SK-N-SH (cell line): Measurements from ENCODE around the gene RAD51B. TPM values are rescaled to one million over a fixed set of nuclear protein-coding genes. Genes with fewer than 3 reads are reported as not detected.

ENCODE experiments used
- CTCF ChIA-PET: fragments of 300-600, 350-600 bp; formaldehyde crosslinking; extraction: SDS; loops from one replicate; lab custom pipeline; 2021; lab: Yijun Ruan, JAX
- POLR2A ChIA-PET: fragments of 350-600 bp; sonication (Branson Sonifier 250); formaldehyde crosslinking; extraction: SDS; loops from one replicate; lab custom pipeline; 2020; ENCODE audit warnings: antibody characterized with exemption, inconsistent platforms; lab: Yijun Ruan, JAX
- DNase-seq: peaks from one replicate; pipeline ENCODE4 v3.0.0; 2012
- H2AFZ ChIP-seq: fragments of 200-600 bp; sonication (generic); 2 replicates; pipeline ENCODE4 v1.8.1; 2016; ENCODE audit warnings: antibody characterized with exemption, mild to moderate bottlenecking, low read depth
- H3F3A ChIP-seq: fragments of 200-600 bp; sonication (generic); replicated peaks from 2 replicates; pipeline ENCODE3; 2016; ENCODE audit warnings: antibody characterized with exemption, mild to moderate bottlenecking; ENCODE audit not compliant: insufficient read depth
- H3K27ac ChIP-seq, 2 experiments: fragments of 200-500 bp in 1 of 2; fragments of 200-600 bp in 1 of 2; sonication (Bioruptor generic) in 1 of 2; sonication (generic), shearing (Covaris generic) in 1 of 2; 2 replicates each; pipeline versions ENCODE4 v1.5.1 to v1.6.1; 2014 to 2016; ENCODE audit warnings: low read depth in 2 of 2, inconsistent platforms in 1 of 2, low read length in 1 of 2, mild to moderate bottlenecking in 1 of 2, mixed read lengths in 1 of 2
- H3K27me3 ChIP-seq: fragments of 200-600 bp; sonication (generic), shearing (Covaris generic); 2 replicates; pipeline ENCODE4 v1.6.1; 2016; ENCODE audit warnings: mixed run types; ENCODE audit not compliant: insufficient read depth
- H3K36me3 ChIP-seq, 2 experiments: fragments of 200-500 bp in 1 of 2; fragments of 200-600 bp in 1 of 2; sonication (Bioruptor generic) in 1 of 2; sonication (generic) in 1 of 2; replicated peaks in 1 of 2; 2 replicates each; pipeline versions ENCODE3 to v1.5.1; 2014 to 2016; ENCODE audit warnings: low read length in 1 of 2, mild to moderate bottlenecking in 1 of 2; ENCODE audit not compliant: insufficient read depth in 2 of 2, control insufficient read depth in 1 of 2
- H3K4me1 ChIP-seq, 2 experiments: fragments of 200-500 bp in 1 of 2; fragments of 200-600 bp in 1 of 2; sonication (Bioruptor generic) in 1 of 2; sonication (generic), shearing (Covaris generic) in 1 of 2; 2 replicates each; pipeline versions ENCODE4 v1.5.1 to v1.6.1; 2014 to 2016; ENCODE audit warnings: low read depth in 1 of 2, low read length in 1 of 2, mixed run types in 1 of 2; ENCODE audit not compliant: insufficient read depth in 2 of 2, control insufficient read depth in 1 of 2
- H3K4me2 ChIP-seq: fragments of 200-600 bp; sonication (generic), shearing (Covaris generic); 2 replicates; pipeline ENCODE4 v1.6.1; 2017; ENCODE audit warnings: mixed run types
- H3K4me3 ChIP-seq, 2 experiments: fragments of 200-500 bp in 1 of 2; fragments of 200-600 bp in 1 of 2; sonication (Bioruptor generic) in 1 of 2; sonication (generic), shearing (Covaris generic) in 1 of 2; 2 replicates each; pipeline versions ENCODE4 v1.5.1 to v1.8.1; 2014 to 2016; ENCODE audit warnings: low read depth in 2 of 2, inconsistent platforms in 1 of 2, low read length in 1 of 2, mild to moderate bottlenecking in 1 of 2, mixed read lengths in 1 of 2, moderate library complexity in 1 of 2
- H3K79me2 ChIP-seq: fragments of 200-600 bp; sonication (generic); 2 replicates; pipeline ENCODE4 v1.8.1; 2017; ENCODE audit warnings: mild to moderate bottlenecking; ENCODE audit not compliant: insufficient read depth
- H3K9ac ChIP-seq: fragments of 200-600 bp; sonication (generic); 2 replicates; pipeline ENCODE4 v1.6.1; 2017; ENCODE audit warnings: mixed run types
- H3K9me2 ChIP-seq: fragments of 200-600 bp; sonication (generic); 2 replicates; pipeline ENCODE4 v1.6.1; 2017; ENCODE audit warnings: mixed run types
- H3K9me3 ChIP-seq: fragments of 200-600 bp; sonication (generic); 2 replicates; pipeline ENCODE4 v1.6.1; 2017; ENCODE audit warnings: mixed run types, mild to moderate bottlenecking, moderate library complexity
- H4K20me1 ChIP-seq: fragments of 200-600 bp; sonication (generic); 2 replicates; pipeline ENCODE4 v1.6.1; 2017; ENCODE audit warnings: mild to moderate bottlenecking, mixed run types; ENCODE audit not compliant: insufficient read depth
- ELF1 ChIP-seq: IDR thresholded peaks from 2 replicates; pipeline ENCODE4 v1.4.0; 2012
- EP300 ChIP-seq, 2 experiments: IDR thresholded peaks; 2 replicates each; pipeline versions ENCODE4 v1.4.0 to v1.6.1; 2012; ENCODE audit warnings: borderline replicate concordance in 1 of 2, low read depth in 1 of 2, low read length in 1 of 2
- FOSL2 ChIP-seq: IDR thresholded peaks from 2 replicates; pipeline ENCODE4 v1.4.0; 2012; ENCODE audit warnings: low read depth, mild to moderate bottlenecking, moderate library complexity, borderline replicate concordance
- FOXJ3 ChIP-seq: sonication (generic); formaldehyde crosslinking; IDR thresholded peaks from 2 replicates; pipeline ENCODE4 v1.5.1; 2020; ENCODE audit warnings: mild to moderate bottlenecking, missing genetic modification reagents
- GATA2 ChIP-seq: sonication (generic); formaldehyde crosslinking; IDR thresholded peaks from 2 replicates; pipeline ENCODE4 v1.5.0; 2020; ENCODE audit warnings: mild to moderate bottlenecking, missing genetic modification reagents
- JUND ChIP-seq: IDR thresholded peaks from 2 replicates; pipeline ENCODE4 v1.4.0; 2012
- MAX ChIP-seq: IDR thresholded peaks from 2 replicates; pipeline ENCODE4 v1.4.0; 2012; ENCODE audit warnings: low read depth
- MEF2A ChIP-seq: IDR thresholded peaks from 2 replicates; pipeline ENCODE4 v1.4.0; 2012; ENCODE audit warnings: low read depth, borderline replicate concordance
- MXI1 ChIP-seq: IDR thresholded peaks from 2 replicates; pipeline ENCODE4 v1.6.1; 2012; ENCODE audit warnings: mild to moderate bottlenecking, low read depth, low read length, improper control_type of control experiment
- RAD21 ChIP-seq: IDR thresholded peaks from 2 replicates; pipeline ENCODE4 v1.6.1; 2012; ENCODE audit warnings: mild to moderate bottlenecking, low read length
- RCOR1 ChIP-seq: fragments of 150-350 bp; IDR thresholded peaks from 2 replicates; pipeline ENCODE4 v1.6.1; 2017; ENCODE audit warnings: antibody characterized with exemption, low read length
- RFX5 ChIP-seq: IDR thresholded peaks from 2 replicates; pipeline ENCODE4 v1.6.1; 2012; ENCODE audit warnings: mild to moderate bottlenecking, improper control_type of control experiment, low read length
- RXRA ChIP-seq: IDR thresholded peaks from 2 replicates; pipeline ENCODE4 v1.4.0; 2012; ENCODE audit warnings: low read depth, mild to moderate bottlenecking, borderline replicate concordance
- SIN3A ChIP-seq: IDR thresholded peaks from 2 replicates; pipeline ENCODE4 v1.6.1; 2012; ENCODE audit warnings: low read depth, mild to moderate bottlenecking, low read length, moderate library complexity, borderline replicate concordance
- SMC3 ChIP-seq: IDR thresholded peaks from 2 replicates; pipeline ENCODE4 v1.6.1; 2012; ENCODE audit warnings: low read depth, low read length, improper control_type of control experiment
- TAF1 ChIP-seq: IDR thresholded peaks from 2 replicates; pipeline ENCODE4 v1.6.1; 2012; ENCODE audit warnings: low read depth, mild to moderate bottlenecking, low read length, moderate library complexity, borderline replicate concordance
- TCF12 ChIP-seq: IDR thresholded peaks from 2 replicates; pipeline ENCODE4 v1.4.0; 2012
- USF2 ChIP-seq: fragments of 150-350 bp; IDR thresholded peaks from 2 replicates; pipeline ENCODE4 v1.6.1; 2017; ENCODE audit warnings: antibody characterized with exemption, low read length, low read depth, borderline replicate concordance
- WGBS: methylation state at CpG from one replicate; pipeline ENCODE4 v1.1.6; 2017; ENCODE audit warnings: low lambda C conversion rate; 5-methylcytosine and 5-hydroxymethylcytosine counted together
- polyA plus RNA-seq, 3 experiments: library from polyadenylated mRNA; depleted of rRNA; stranded (reverse); fragments of >200 nt; gene quantifications; 2 replicates each; pipeline ENCODE4 v1.2.3, GENCODE V29; 2012
- TF ChIP-seq, protein P1 (sequence below): IDR thresholded peaks from 2 replicates; pipeline ENCODE4 v1.6.1; 2012; ENCODE audit warnings: mild to moderate bottlenecking, low read depth, low read length, moderate library complexity

The RAD51B gene
- polyA plus RNA-seq, 1 of the 3 experiments (the other 2 are of a cell fraction): 6.0 TPM

- Histone ChIP-seq H3K9ac (no peak overlapping the region), H3K79me2 (no peaks in the 10 kb centered on the region), H3K36me3 (no peaks in the 10 kb centered on the region), H3K4me3 (no peak overlapping the region), H2AFZ (no peak overlapping the region), H3K9me3 (no peaks in the 10 kb centered on the region), H3F3A (no peaks in the 10 kb centered on the region), H3K27me3 (no peaks in the 10 kb centered on the region), H3K9me2 (no peaks in the 10 kb centered on the region), H3K27ac (no peak overlapping the region), H3K4me1 (peaks cover 0 to 2% of the 10 kb centered on the region in 2 experiments; a peak in 1 of 4 replicates), H4K20me1 (no peaks in the 10 kb centered on the region), H3K4me2 (no peak overlapping the region)
- no peak for DNase-seq
- no peak for TF ChIP-seq EP300 (IDR thresholded peaks at IDR 0.05; ENCODE audit: borderline replicate concordance in 1 of 2, low read depth in 1 of 2, low read length in 1 of 2)
- CTCF ChIA-PET: interaction anchor here (1.2 kb wide), 1 partner anchor 475 kb away, joined by 3 read pairs; no protein-coding TSS in a partner anchor
- POLR2A ChIA-PET: interaction anchor here (0.7 kb wide), 1 partner anchor 9 kb away, joined by 3 read pairs; no protein-coding TSS in a partner anchor
- WGBS: 92% methylated on average over 4 of the region's 4 CpGs
Measured at GRCh38 chr14:68314642-68315041, 495.1 kb downstream of the RAD51B start.

DNA sequence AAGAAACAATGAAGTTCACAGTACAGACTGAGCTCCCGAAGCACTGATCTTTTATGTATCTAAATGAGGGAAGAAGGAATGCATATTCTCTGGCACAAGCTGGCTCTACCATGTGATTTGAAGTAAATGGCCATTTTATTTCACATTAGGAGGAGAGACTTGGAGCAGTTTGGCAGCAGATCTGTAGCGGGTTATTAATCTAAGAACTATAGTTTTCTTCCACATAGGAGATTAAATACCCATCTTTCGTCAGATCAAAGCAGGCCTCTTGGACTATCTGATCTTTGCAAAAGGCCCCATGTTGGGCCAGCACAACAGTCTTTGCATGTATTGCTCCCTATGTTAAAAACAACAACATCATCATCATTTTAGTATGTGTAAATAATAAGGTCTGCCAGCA, 495.5 kb downstream of the RAD51B start:
- ChIA-PET POLR2A (interaction anchor here (0.7 kb wide), 1 partner anchor 9 kb away, joined by 3 read pairs; no protein-coding TSS in a partner anchor), CTCF (interaction anchor here (1.2 kb wide), 1 partner anchor 474 kb away, joined by 3 read pairs; no protein-coding TSS in a partner anchor)
- H3K4me2 ChIP-seq: no peak overlapping the region
- H3K4me1 ChIP-seq: peaks cover 0 to under 1% of the 10 kb centered on the region in 2 experiments; a peak in 1 of 4 replicates
- no peaks in the 10 kb centered on the region for H4K20me1 ChIP-seq
- WGBS: 95% methylated on average over 3 of the region's 3 CpGs
- H3K4me3 ChIP-seq: no peak overlapping the region
- no peak overlapping the region for H3K27ac ChIP-seq
- no peak for DNase-seq
- H3K36me3 ChIP-seq: no peaks in the 10 kb centered on the region
- H3K27me3 ChIP-seq: no peaks in the 10 kb centered on the region
- no peak overlapping the region for H2AFZ ChIP-seq
- no peak for TF ChIP-seq RAD21
- no peak for TF ChIP-seq MEF2A
- TF ChIP-seq RCOR1: no peak
- TF ChIP-seq ELF1: no peak
- no peak for TF ChIP-seq SIN3A
- TF ChIP-seq TCF12: no peak
- TF ChIP-seq, protein P1, sequence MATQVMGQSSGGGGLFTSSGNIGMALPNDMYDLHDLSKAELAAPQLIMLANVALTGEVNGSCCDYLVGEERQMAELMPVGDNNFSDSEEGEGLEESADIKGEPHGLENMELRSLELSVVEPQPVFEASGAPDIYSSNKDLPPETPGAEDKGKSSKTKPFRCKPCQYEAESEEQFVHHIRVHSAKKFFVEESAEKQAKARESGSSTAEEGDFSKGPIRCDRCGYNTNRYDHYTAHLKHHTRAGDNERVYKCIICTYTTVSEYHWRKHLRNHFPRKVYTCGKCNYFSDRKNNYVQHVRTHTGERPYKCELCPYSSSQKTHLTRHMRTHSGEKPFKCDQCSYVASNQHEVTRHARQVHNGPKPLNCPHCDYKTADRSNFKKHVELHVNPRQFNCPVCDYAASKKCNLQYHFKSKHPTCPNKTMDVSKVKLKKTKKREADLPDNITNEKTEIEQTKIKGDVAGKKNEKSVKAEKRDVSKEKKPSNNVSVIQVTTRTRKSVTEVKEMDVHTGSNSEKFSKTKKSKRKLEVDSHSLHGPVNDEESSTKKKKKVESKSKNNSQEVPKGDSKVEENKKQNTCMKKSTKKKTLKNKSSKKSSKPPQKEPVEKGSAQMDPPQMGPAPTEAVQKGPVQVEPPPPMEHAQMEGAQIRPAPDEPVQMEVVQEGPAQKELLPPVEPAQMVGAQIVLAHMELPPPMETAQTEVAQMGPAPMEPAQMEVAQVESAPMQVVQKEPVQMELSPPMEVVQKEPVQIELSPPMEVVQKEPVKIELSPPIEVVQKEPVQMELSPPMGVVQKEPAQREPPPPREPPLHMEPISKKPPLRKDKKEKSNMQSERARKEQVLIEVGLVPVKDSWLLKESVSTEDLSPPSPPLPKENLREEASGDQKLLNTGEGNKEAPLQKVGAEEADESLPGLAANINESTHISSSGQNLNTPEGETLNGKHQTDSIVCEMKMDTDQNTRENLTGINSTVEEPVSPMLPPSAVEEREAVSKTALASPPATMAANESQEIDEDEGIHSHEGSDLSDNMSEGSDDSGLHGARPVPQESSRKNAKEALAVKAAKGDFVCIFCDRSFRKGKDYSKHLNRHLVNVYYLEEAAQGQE: no peak
- no peak for TF ChIP-seq FOXJ3 (CRISPR knock-in tag)
- no peak for TF ChIP-seq MXI1
- no peak for TF ChIP-seq FOSL2
- no peak for TF ChIP-seq SMC3
- no peak for TF ChIP-seq GATA2
- no peak for TF ChIP-seq MAX
- no peak for TF ChIP-seq JUND
- no peak for TF ChIP-seq RXRA
- TF ChIP-seq USF2: no peak
- no peak for TF ChIP-seq TAF1
- TF ChIP-seq RFX5: no peak
- H3K9ac ChIP-seq: no peak overlapping the region
- H3F3A ChIP-seq: no peaks in the 10 kb centered on the region
- H3K9me3 ChIP-seq: no peaks in the 10 kb centered on the region
- no peaks in the 10 kb centered on the region for H3K9me2 ChIP-seq
- H3K79me2 ChIP-seq: no peaks in the 10 kb centered on the region
